Tibial nerve (tissue), 3 donors: Measurements from ENCODE around the gene PPM1G.

Experiments
- CTCF ChIP-seq, 5 experiments: fragments of 200-600 bp in 3 of 5; fragments of 450-650 bp in 2 of 5; sonication (generic) in 3 of 5; IDR thresholded peaks; one replicate each; pipeline ENCODE4 v1.5.1; 2016 to 2019; ENCODE audit warnings: antibody characterized with exemption in 5 of 5, mild to moderate bottlenecking in 3 of 5, moderate library complexity in 2 of 5
- POLR2A ChIP-seq, 2 donors: fragments of 450-650 bp; IDR thresholded peaks; one replicate each; pipeline ENCODE4 v1.6.1; 2017; ENCODE audit warnings: antibody characterized with exemption in 2 of 2, mild to moderate bottlenecking in 2 of 2, moderate library complexity in 2 of 2

- TF ChIP-seq CTCF (IDR thresholded peaks at IDR 0.05) = no peak
- TF ChIP-seq POLR2A (IDR thresholded peaks at IDR 0.05) = no peak
These were observed 54.8 kb downstream of the PPM1G start for GRCh38 chr2:27354597-27354927.
